WTC11 (cell line): Measurements from ENCODE around the gene SPTBN4. TPM values are rescaled to one million over a fixed set of nuclear protein-coding genes. Genes with fewer than 3 reads are reported as not detected.
A peak's percentile ranks its signal among the peaks of the same experiment; 100 is the strongest.

ENCODE experiments used
- ATAC-seq: fragments of 200-7000 bp; cut with Tn5 transposase; 2 replicates; pipeline ENCODE4 v1.10.0; 2021; ENCODE audit warnings: mild to moderate bottlenecking, moderate library complexity
- CTCF ChIA-PET: fragments of 300-600 bp; sonication (Branson Sonifier 250); formaldehyde crosslinking; loops from one replicate; lab custom pipeline; 2021; ENCODE audit warnings: antibody characterized with exemption; lab: Charles Lee
- POLR2A ChIA-PET: fragments of 350-600 bp; sonication (Branson Sonifier 250); formaldehyde crosslinking; loops from one replicate; lab custom pipeline; 2021; ENCODE audit warnings: antibody characterized with exemption; lab: Charles Lee
- DNase-seq: peaks from one replicate; pipeline ENCODE4 v3.0.0; 2021; ENCODE audit warnings: low spot score
- H3K27ac Mint-ChIP-seq: 2 replicates; pipeline ENCODE4 v1.8.0; 2021; ENCODE audit warnings: mixed read lengths
- H3K27me3 Mint-ChIP-seq: 2 replicates; pipeline ENCODE4 v1.8.0; 2021; ENCODE audit warnings: low read depth, mild to moderate bottlenecking, moderate library complexity, mixed read lengths
- H3K36me3 Mint-ChIP-seq: 2 replicates; pipeline ENCODE4 v1.8.0; 2021; ENCODE audit warnings: mixed read lengths
- H3K4me1 Mint-ChIP-seq: 2 replicates; pipeline ENCODE4 v1.8.0; 2022; ENCODE audit warnings: mixed read lengths
- H3K4me3 Mint-ChIP-seq: 2 replicates; pipeline ENCODE4 v1.8.0; 2021; ENCODE audit warnings: mild to moderate bottlenecking, moderate library complexity, mixed read lengths
- H3K9me3 Mint-ChIP-seq: 2 replicates; pipeline ENCODE4 v1.8.0; 2021; ENCODE audit warnings: mixed read lengths
- CREB1 ChIP-seq: sonication (generic); formaldehyde crosslinking; IDR thresholded peaks from 2 replicates; pipeline ENCODE4 v1.8.0; 2023; ENCODE audit warnings: mild to moderate bottlenecking, missing genetic modification reagents
- ESRRA ChIP-seq: sonication (generic); formaldehyde crosslinking; IDR thresholded peaks from 2 replicates; pipeline ENCODE4 v1.8.1; 2022; ENCODE audit warnings: mild to moderate bottlenecking, missing genetic modification reagents, borderline replicate concordance
- FOXK1 ChIP-seq: sonication (generic); formaldehyde crosslinking; IDR thresholded peaks from 2 replicates; pipeline ENCODE4 v1.8.0; 2022; ENCODE audit warnings: mild to moderate bottlenecking, moderate library complexity, missing genetic modification reagents
- FOXP1 ChIP-seq: sonication (generic); formaldehyde crosslinking; IDR thresholded peaks from 2 replicates; pipeline ENCODE4 v1.8.0; 2022; ENCODE audit warnings: missing genetic modification reagents, mild to moderate bottlenecking, moderate library complexity, borderline replicate concordance
- GTF2I ChIP-seq: fragments of 250-450 bp; sonication (Bioruptor Pico); conservative IDR thresholded peaks from 2 replicates; pipeline ENCODE4 v1.4.0; 2021; ENCODE audit warnings: mild to moderate bottlenecking
- IRF2 ChIP-seq: sonication (generic); formaldehyde crosslinking; IDR thresholded peaks from 2 replicates; pipeline ENCODE4 v1.8.0; 2022; ENCODE audit warnings: low read depth, missing genetic modification reagents, borderline replicate concordance
- NFYB ChIP-seq: sonication (generic); formaldehyde crosslinking; conservative IDR thresholded peaks from 2 replicates; pipeline ENCODE4 v1.8.0; 2022; ENCODE audit warnings: low read depth, missing genetic modification reagents
- NR2C2 ChIP-seq: sonication (generic); formaldehyde crosslinking; IDR thresholded peaks from 2 replicates; pipeline ENCODE4 v1.8.0; 2022; ENCODE audit warnings: mild to moderate bottlenecking, missing genetic modification reagents
- RELA ChIP-seq: sonication (generic); formaldehyde crosslinking; IDR thresholded peaks from 2 replicates; pipeline ENCODE4 v1.8.1; 2022; ENCODE audit warnings: missing genetic modification reagents, mild to moderate bottlenecking, borderline replicate concordance
- SP1 ChIP-seq: sonication (generic); formaldehyde crosslinking; conservative IDR thresholded peaks from 2 replicates; pipeline ENCODE4 v1.8.1; 2022; ENCODE audit warnings: missing genetic modification reagents
- ZNF423 ChIP-seq: fragments of 250-450 bp; sonication (Bioruptor Pico); IDR thresholded peaks from 2 replicates; pipeline ENCODE4 v2.1.2; 2022; ENCODE audit warnings: mild to moderate bottlenecking, moderate library complexity
- total RNA-seq: library from RNA; stranded (reverse); gene quantifications from 3 replicates; pipeline ENCODE4 v1.2.3, GENCODE V29; 2021
- TF ChIP-seq, protein P1 (sequence below): sonication (generic); formaldehyde crosslinking; IDR thresholded peaks from 2 replicates; pipeline ENCODE4 v1.8.0; 2022; ENCODE audit warnings: mild to moderate bottlenecking, missing genetic modification reagents
- TF ChIP-seq, protein P2 (sequence below): sonication (generic); formaldehyde crosslinking; IDR thresholded peaks from 2 replicates; pipeline ENCODE4 v1.8.0; 2022; ENCODE audit warnings: mild to moderate bottlenecking, missing genetic modification reagents
- TF ChIP-seq, protein P3 (sequence below): sonication (generic); formaldehyde crosslinking; conservative IDR thresholded peaks from 2 replicates; pipeline ENCODE4 v1.8.1; 2023; ENCODE audit warnings: mild to moderate bottlenecking, low read depth, missing genetic modification reagents, moderate library complexity
- TF ChIP-seq, protein P4 (sequence below): sonication (generic); formaldehyde crosslinking; IDR thresholded peaks from 2 replicates; pipeline ENCODE4 v1.8.1; 2023; ENCODE audit warnings: mild to moderate bottlenecking, missing genetic modification reagents, borderline replicate concordance
- TF ChIP-seq, protein P5 (sequence below): sonication (generic); formaldehyde crosslinking; IDR thresholded peaks from 2 replicates; pipeline ENCODE4 v1.8.0; 2022; ENCODE audit warnings: mild to moderate bottlenecking, missing genetic modification reagents

SPTBN4 gene
- total RNA-seq, 1 experiment from 2014 or later, result 2.8 TPM

DNA sequence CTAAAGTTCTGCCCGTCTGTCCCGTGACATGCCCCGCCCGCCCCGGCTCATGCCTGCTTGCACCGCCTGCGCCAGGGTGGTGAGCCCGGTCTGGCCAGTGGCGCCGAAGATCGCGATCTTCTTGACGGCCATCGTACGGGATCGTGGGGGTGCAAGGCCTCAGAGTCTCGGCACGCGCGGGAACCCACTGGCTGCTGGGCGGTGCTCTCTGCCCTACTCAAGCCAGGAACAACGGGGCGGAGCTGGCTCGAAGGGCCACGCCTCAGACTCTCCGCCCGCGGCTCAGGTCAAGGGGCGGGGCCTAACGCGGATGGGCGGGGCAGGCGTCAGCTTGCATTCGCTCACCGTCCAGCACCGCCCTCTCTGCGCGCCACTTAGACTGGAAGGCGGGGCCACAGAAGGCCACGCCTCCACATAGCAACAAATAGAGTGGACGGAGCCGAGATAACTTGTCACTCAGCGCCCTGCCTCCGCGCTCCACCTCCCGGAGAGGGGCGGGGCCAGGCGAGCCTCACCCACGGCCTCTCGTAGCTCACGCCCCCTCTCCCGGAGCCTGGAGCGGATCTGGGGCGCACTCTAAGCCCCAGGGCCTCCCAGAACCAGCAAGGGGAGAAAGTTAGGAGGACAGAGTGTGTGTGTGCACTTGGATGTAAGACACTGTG, 1.1 kb upstream of the SPTBN4 start, which contains the start of gene BLVRB:
Gene BLVRB, minus strand, starts transcription at position 189 of the 662 bp plus-strand sequence. Its CDS starts 57 bp downstream, at position 132.
- Mint-ChIP-seq H3K4me3 (peak within 1 kb of the TSS; percentile 79), H3K4me1 (peaks cover 16% of the 10 kb centered on the region), H3K9me3 (no peaks in the 10 kb centered on the region), H3K36me3 (0 out of 2 replicates have a peak, but pooled peaks cover 2% of the 10 kb centered on the region), H3K27me3 (peaks cover 38% of the 10 kb centered on the region)
- ChIA-PET POLR2A (interaction anchor here (0.8 to 1.3 kb wide), 10 partner anchors 12 to 251 kb away, joined by 3 to 9 read pairs (median 4); partner anchors contain the start of genes COQ8B, ITPKC and SERTAD1), CTCF (interaction anchor here (0.5 to 4.7 kb wide), 28 partner anchors 12 to 341 kb away, joined by 3 to 57 read pairs (median 6); partner anchors contain the start of genes LTBP4, SERTAD1 and SERTAD3)
- peak; percentile 92 for ATAC-seq
- peak; percentile 100 for DNase-seq
- no peak for TF ChIP-seq IRF2 (CRISPR knock-in tag)
- TF ChIP-seq NFYB (CRISPR knock-in tag), result 0 out of 2 replicates have a peak, but pooled peaks have one; percentile 25
- TF ChIP-seq FOXP1, result peak; percentile 48; the same call in 1 of the 2 replicates
- TF ChIP-seq SP1, result peak; percentile 87
- TF ChIP-seq, protein P1, sequence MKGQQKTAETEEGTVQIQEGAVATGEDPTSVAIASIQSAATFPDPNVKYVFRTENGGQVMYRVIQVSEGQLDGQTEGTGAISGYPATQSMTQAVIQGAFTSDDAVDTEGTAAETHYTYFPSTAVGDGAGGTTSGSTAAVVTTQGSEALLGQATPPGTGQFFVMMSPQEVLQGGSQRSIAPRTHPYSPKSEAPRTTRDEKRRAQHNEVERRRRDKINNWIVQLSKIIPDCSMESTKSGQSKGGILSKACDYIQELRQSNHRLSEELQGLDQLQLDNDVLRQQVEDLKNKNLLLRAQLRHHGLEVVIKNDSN (CRISPR knock-in tag), result peak; percentile 34; the same call in 1 of the 2 replicates
- TF ChIP-seq, protein P2, sequence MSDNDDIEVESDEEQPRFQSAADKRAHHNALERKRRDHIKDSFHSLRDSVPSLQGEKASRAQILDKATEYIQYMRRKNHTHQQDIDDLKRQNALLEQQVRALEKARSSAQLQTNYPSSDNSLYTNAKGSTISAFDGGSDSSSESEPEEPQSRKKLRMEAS (CRISPR knock-in tag), result peak; percentile 59
- no peak for TF ChIP-seq RELA (CRISPR knock-in tag)
- 0 out of 2 replicates have a peak, but pooled peaks have one; percentile 10 for TF ChIP-seq FOXK1 (CRISPR knock-in tag)
- TF ChIP-seq, all 79 proteins: peak for 6
- H3K27ac Mint-ChIP-seq, result peak within 1 kb of the TSS; percentile 78

DNA sequence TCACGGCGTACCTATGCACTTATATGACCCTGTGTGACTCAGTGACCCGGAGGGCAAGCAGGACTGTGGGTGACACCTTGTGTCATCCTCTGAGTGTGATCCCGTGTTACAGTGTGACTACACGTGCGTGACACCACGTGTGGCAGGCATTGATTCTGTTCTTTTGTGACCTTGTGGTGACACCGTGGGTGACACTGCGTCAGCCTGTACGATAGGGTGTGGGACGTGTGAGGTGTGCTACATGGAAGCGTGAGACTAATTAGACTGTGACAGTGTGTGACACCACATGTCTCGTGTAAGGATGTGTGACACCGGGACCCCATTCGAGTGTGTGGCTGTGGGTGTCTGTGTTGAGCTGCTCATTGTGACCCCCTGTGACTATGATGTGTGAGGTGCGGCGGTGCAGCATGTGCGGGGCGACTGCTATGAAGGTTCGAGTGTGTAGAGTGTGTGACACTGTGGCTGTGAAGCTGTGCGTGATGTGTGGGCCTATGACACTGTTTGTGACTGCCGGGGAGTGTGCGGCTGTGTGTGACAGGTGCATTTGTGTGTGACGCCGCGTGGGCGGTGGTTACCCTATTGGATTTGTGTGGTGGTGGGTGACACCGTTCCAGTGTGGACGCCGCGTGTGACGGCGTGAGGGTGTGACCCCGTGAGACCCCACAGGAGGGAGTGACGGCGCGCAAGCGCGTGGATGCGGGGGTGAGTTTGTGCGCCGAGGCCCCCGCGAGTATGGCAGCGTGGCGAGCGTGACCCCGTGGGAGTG, 399 bp upstream of the SPTBN4 start:
- POLR2A ChIA-PET, result interaction anchor here (0.8 to 1.3 kb wide), 9 partner anchors 12 to 250 kb away, joined by 3 to 9 read pairs (median 4); partner anchors contain the start of genes COQ8B, ITPKC and SERTAD1
- H3K27ac Mint-ChIP-seq, result no peak overlapping the region
- no peak for TF ChIP-seq CREB1
- peak; percentile 13; the same call in 1 of the 2 replicates for TF ChIP-seq FOXP1
- TF ChIP-seq, all 79 proteins: peak for 1
- peaks cover 38% of the 10 kb centered on the region for H3K27me3 Mint-ChIP-seq
- H3K36me3 Mint-ChIP-seq, result 0 out of 2 replicates have a peak, but pooled peaks cover 2% of the 10 kb centered on the region
- H3K4me1 Mint-ChIP-seq, result peaks cover 16% of the 10 kb centered on the region
- CTCF ChIA-PET, result interaction anchor here (0.5 to 4.7 kb wide), 25 partner anchors 11 to 340 kb away, joined by 3 to 57 read pairs (median 6); partner anchors contain the start of genes LTBP4, SERTAD1 and SERTAD3
- ATAC-seq, result no peak
- H3K9me3 Mint-ChIP-seq, result no peaks in the 10 kb centered on the region
- peak overlapping the region; percentile 79 for H3K4me3 Mint-ChIP-seq
- DNase-seq, result no peak

DNA sequence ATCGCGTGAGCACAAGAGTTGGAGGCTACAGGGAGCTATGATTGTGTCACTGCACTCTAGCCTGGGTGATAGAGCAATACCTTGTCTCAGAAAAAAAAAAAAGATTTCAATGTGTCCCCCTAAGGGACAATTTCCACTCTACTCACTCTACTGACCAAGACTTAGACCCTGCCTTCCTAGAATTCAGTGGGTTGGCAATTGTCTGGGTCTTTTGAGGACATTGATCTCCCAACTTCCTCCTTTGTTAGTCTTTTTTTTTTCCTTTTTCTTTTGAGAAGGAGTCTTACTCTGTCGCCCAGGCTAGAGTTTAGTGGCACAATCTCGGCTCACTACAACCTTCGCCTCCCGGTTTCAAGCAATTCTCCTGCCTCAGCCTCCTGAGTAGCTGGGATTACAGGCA, 2.2 kb downstream of the SPTBN4 start:
- ChIA-PET CTCF (interaction anchor here (0.6 kb wide), 1 partner anchor 215 kb away, joined by 3 read pairs; no protein-coding TSS in a partner anchor), POLR2A (no interaction called here)
- peaks cover 38% of the 10 kb centered on the region for H3K27me3 Mint-ChIP-seq
- no peak overlapping the region for H3K27ac Mint-ChIP-seq
- TF ChIP-seq GTF2I (CRISPR knock-in tag) (no peak), ESRRA (CRISPR knock-in tag) (no peak), ZNF423 (CRISPR knock-in tag) (no peak), NR2C2 (CRISPR knock-in tag) (no peak), SP1 (no peak)
- TF ChIP-seq, protein P2 (CRISPR knock-in tag), result no peak
- TF ChIP-seq, protein P3, sequence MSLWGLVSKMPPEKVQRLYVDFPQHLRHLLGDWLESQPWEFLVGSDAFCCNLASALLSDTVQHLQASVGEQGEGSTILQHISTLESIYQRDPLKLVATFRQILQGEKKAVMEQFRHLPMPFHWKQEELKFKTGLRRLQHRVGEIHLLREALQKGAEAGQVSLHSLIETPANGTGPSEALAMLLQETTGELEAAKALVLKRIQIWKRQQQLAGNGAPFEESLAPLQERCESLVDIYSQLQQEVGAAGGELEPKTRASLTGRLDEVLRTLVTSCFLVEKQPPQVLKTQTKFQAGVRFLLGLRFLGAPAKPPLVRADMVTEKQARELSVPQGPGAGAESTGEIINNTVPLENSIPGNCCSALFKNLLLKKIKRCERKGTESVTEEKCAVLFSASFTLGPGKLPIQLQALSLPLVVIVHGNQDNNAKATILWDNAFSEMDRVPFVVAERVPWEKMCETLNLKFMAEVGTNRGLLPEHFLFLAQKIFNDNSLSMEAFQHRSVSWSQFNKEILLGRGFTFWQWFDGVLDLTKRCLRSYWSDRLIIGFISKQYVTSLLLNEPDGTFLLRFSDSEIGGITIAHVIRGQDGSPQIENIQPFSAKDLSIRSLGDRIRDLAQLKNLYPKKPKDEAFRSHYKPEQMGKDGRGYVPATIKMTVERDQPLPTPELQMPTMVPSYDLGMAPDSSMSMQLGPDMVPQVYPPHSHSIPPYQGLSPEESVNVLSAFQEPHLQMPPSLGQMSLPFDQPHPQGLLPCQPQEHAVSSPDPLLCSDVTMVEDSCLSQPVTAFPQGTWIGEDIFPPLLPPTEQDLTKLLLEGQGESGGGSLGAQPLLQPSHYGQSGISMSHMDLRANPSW (CRISPR knock-in tag), result no peak
- TF ChIP-seq, protein P4, sequence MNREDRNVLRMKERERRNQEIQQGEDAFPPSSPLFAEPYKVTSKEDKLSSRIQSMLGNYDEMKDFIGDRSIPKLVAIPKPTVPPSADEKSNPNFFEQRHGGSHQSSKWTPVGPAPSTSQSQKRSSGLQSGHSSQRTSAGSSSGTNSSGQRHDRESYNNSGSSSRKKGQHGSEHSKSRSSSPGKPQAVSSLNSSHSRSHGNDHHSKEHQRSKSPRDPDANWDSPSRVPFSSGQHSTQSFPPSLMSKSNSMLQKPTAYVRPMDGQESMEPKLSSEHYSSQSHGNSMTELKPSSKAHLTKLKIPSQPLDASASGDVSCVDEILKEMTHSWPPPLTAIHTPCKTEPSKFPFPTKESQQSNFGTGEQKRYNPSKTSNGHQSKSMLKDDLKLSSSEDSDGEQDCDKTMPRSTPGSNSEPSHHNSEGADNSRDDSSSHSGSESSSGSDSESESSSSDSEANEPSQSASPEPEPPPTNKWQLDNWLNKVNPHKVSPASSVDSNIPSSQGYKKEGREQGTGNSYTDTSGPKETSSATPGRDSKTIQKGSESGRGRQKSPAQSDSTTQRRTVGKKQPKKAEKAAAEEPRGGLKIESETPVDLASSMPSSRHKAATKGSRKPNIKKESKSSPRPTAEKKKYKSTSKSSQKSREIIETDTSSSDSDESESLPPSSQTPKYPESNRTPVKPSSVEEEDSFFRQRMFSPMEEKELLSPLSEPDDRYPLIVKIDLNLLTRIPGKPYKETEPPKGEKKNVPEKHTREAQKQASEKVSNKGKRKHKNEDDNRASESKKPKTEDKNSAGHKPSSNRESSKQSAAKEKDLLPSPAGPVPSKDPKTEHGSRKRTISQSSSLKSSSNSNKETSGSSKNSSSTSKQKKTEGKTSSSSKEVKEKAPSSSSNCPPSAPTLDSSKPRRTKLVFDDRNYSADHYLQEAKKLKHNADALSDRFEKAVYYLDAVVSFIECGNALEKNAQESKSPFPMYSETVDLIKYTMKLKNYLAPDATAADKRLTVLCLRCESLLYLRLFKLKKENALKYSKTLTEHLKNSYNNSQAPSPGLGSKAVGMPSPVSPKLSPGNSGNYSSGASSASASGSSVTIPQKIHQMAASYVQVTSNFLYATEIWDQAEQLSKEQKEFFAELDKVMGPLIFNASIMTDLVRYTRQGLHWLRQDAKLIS (CRISPR knock-in tag), result no peak
- TF ChIP-seq, protein P5, sequence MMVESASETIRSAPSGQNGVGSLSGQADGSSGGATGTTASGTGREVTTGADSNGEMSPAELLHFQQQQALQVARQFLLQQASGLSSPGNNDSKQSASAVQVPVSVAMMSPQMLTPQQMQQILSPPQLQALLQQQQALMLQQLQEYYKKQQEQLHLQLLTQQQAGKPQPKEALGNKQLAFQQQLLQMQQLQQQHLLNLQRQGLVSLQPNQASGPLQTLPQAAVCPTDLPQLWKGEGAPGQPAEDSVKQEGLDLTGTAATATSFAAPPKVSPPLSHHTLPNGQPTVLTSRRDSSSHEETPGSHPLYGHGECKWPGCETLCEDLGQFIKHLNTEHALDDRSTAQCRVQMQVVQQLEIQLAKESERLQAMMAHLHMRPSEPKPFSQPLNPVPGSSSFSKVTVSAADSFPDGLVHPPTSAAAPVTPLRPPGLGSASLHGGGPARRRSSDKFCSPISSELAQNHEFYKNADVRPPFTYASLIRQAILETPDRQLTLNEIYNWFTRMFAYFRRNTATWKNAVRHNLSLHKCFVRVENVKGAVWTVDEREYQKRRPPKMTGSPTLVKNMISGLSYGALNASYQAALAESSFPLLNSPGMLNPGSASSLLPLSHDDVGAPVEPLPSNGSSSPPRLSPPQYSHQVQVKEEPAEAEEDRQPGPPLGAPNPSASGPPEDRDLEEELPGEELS (CRISPR knock-in tag), result no peak
- no peak overlapping the region for H3K4me3 Mint-ChIP-seq
- H3K36me3 Mint-ChIP-seq, result 0 out of 2 replicates have a peak, but pooled peaks cover 2% of the 10 kb centered on the region
- no peaks in the 10 kb centered on the region for H3K9me3 Mint-ChIP-seq
- H3K4me1 Mint-ChIP-seq, result peaks cover 16% of the 10 kb centered on the region
- ATAC-seq (no peak), DNase-seq (no peak)
